GM12801 (cell line): ENCODE data around the gene SATB2.

Experiments used
- CTCF ChIP-seq: IDR thresholded peaks from one replicate; pipeline ENCODE4 v1.5.1; 2011; ENCODE audit warnings: control low read depth; ENCODE audit not compliant: insufficient read length; ENCODE audit errors: extremely low read depth

Gene SATB2

GRCh38 chr2:199464606-199465352, 7.0 kb upstream of the SATB2 start:
- TF ChIP-seq CTCF, result no peak

- TF ChIP-seq CTCF, result no peak
Measured at GRCh38 chr2:199463708-199464605, 6.2 kb upstream of the SATB2 start.

- TF ChIP-seq CTCF, result no peak
Measured at GRCh38 chr2:199462956-199463692, 5.4 kb upstream of the SATB2 start.

GRCh38 chr2:199462347-199462955, 4.7 kb upstream of the SATB2 start:
- no peak for TF ChIP-seq CTCF

GRCh38 chr2:199461711-199462346, 4.1 kb upstream of the SATB2 start:
- TF ChIP-seq CTCF, result no peak

GRCh38 chr2:199460846-199461710, 3.3 kb upstream of the SATB2 start:
- no peak for TF ChIP-seq CTCF
